ENCODE measurements around the gene CCDC167. TPM values are rescaled to one million over a fixed set of nuclear protein-coding genes. Genes with fewer than 3 reads are reported as not detected.

The CCDC167 gene
- total and polyA plus RNA-seq, 7 donors, result 11.5 to 50.8 (median 15.7) TPM

DNA sequence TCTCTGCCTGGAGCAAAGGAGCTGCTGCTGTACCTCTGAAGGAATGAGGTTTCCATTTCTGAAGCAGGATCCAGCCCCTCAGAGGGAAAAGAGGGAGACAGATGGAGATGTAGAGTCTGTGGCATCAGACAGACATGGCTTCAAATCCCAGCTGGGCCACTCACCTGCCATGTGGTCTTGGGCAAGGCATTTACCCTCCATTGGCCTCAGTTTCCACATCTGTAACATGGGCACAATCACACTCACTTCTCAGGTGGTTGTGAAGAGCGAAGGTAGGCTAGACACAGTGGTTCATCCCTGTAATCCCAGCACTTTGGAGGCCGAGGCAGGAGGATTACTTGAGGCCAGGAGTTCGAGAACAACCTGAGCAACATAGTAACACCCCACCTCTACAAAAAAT lies 32.4 kb upstream of the CCDC167 start:
- H3K36me3 ChIP-seq (ENCODE audit: insufficient read depth in 1 of 2, low read depth in 1 of 2), result no peaks in the 10 kb centered on the region
- H3K27me3 ChIP-seq (ENCODE audit: insufficient read depth in 3 of 3, low read length in 2 of 3), result peaks cover 0 to 80% (median 12%) of the 10 kb centered on the region in 3 donors
- 81 to 93% (median 90%) methylated on average over 3 of the region's 3 CpGs for WGBS, 3 donors
- H3K4me3 ChIP-seq, result no peak overlapping the region
- ATAC-seq (no peak), DNase-seq (no peak)
- H3K27ac ChIP-seq, result no peak overlapping the region
- intact Hi-C loops (cut with DNase I), result no loop called here
- peaks cover 7% of the 10 kb centered on the region for H3K4me1 ChIP-seq
- no peaks in the 10 kb centered on the region for H3K9me3 ChIP-seq
- TF ChIP-seq, protein P1, sequence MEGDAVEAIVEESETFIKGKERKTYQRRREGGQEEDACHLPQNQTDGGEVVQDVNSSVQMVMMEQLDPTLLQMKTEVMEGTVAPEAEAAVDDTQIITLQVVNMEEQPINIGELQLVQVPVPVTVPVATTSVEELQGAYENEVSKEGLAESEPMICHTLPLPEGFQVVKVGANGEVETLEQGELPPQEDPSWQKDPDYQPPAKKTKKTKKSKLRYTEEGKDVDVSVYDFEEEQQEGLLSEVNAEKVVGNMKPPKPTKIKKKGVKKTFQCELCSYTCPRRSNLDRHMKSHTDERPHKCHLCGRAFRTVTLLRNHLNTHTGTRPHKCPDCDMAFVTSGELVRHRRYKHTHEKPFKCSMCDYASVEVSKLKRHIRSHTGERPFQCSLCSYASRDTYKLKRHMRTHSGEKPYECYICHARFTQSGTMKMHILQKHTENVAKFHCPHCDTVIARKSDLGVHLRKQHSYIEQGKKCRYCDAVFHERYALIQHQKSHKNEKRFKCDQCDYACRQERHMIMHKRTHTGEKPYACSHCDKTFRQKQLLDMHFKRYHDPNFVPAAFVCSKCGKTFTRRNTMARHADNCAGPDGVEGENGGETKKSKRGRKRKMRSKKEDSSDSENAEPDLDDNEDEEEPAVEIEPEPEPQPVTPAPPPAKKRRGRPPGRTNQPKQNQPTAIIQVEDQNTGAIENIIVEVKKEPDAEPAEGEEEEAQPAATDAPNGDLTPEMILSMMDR (IDR thresholded peaks at IDR 0.05), result no peak

DNA sequence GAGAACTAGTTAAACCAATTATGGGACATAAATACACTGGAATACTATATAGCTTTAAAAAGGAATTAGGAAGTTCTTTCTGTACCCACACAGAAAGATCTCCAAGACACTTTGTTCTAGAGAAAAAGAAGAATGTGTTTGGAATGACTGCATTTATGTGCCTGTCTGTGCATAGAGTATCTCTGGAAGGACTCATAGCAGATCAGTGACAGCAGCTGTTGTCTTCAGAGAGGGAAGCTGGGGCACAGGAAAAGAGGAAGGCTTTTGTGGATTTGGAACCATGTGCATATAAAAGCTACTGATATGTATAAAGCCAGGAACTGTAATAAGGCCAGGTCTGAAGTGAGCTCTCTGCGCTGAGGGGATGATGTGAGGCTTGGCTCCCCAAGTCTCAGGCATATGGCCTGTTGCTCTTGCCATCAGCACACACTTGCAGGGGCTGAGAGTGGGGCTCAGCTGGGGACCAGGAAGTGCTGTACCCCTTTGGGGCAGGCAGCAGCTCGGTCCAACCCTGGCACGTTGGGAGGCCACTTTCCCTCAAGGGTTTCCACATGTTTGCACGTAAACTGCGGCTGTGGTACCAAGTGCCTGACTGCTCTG lies 31.8 kb upstream of the CCDC167 start:
- WGBS, 3 donors, result 63 to 70% (median 68%) methylated on average over 5 of the region's 5 CpGs
- Histone ChIP-seq H3K36me3 (ENCODE audit: insufficient read depth in 1 of 2, low read depth in 1 of 2) (no peaks in the 10 kb centered on the region), H3K4me3 (no peak overlapping the region), H3K4me1 (peaks cover 7% of the 10 kb centered on the region), H3K27me3 (ENCODE audit: insufficient read depth in 3 of 3, low read length in 2 of 3) (peaks cover 0 to 75% (median 11%) of the 10 kb centered on the region in 3 donors), H3K27ac (no peak overlapping the region), H3K9me3 (no peaks in the 10 kb centered on the region)
- intact Hi-C loops (cut with DNase I), result no loop called here
- DNase-seq (no peak), ATAC-seq (no peak)
- TF ChIP-seq, protein P1 (IDR thresholded peaks at IDR 0.05), result no peak

DNA sequence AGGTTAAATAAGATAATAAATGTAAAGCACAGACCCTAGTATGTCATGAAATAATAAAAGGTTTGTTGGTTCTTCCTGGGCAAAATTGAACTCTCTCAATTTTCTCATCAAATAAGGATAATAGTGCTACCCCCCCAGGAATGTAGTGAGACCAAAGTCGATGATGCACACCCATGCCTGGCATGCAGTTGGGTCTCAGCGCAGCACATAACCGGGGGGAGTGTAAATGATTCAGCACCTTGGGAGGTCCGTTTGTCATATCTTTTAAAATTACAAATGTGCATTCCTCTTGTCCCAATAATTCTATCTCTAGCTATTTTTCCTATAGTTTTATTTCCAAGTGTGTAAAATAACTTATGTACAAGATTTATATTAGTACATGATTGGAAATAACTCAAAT lies 31.3 kb upstream of the CCDC167 start:
- Histone ChIP-seq H3K27me3 (ENCODE audit: insufficient read depth in 3 of 3, low read length in 2 of 3) (peaks cover 0 to 70% (median 8%) of the 10 kb centered on the region in 3 donors), H3K27ac (no peak overlapping the region), H3K36me3 (ENCODE audit: insufficient read depth in 1 of 2, low read depth in 1 of 2) (no peaks in the 10 kb centered on the region), H3K4me1 (peaks cover 3% of the 10 kb centered on the region), H3K9me3 (no peaks in the 10 kb centered on the region), H3K4me3 (no peak overlapping the region)
- TF ChIP-seq, protein P1 (IDR thresholded peaks at IDR 0.05), result no peak
- DNase-seq (no peak), ATAC-seq (no peak)
- WGBS, 3 donors, result 73 to 83% (median 78%) methylated on average over 4 of the region's 4 CpGs
- intact Hi-C loops (cut with DNase I), result no loop called here

DNA sequence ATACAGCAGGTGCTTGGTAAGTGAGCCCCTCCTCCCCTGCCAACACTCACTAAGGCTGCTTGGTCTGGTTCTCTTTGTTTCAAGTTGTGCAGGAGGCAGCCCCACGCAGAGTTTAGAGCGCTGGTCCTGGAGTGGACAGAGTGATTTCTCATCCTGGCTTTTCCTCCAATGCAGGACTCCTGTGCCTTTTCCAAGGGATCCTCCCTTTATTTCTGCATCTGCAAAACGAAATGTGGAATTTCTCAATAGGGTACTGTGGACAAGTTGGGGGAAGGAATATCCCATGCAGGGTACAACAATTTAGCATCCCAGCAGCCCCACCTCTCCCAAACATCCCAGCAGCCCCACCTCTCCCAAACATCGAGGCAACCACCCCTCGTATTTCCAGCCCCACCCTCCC lies 30.6 kb upstream of the CCDC167 start:
- Histone ChIP-seq H3K9me3 (no peaks in the 10 kb centered on the region), H3K4me3 (no peak overlapping the region), H3K36me3 (ENCODE audit: insufficient read depth in 1 of 2, low read depth in 1 of 2) (no peaks in the 10 kb centered on the region), H3K27ac (no peak overlapping the region), H3K27me3 (ENCODE audit: insufficient read depth in 3 of 3, low read length in 2 of 3) (peaks cover 0 to 62% (median 8%) of the 10 kb centered on the region in 3 donors), H3K4me1 (no peaks in the 10 kb centered on the region)
- no peak for ATAC-seq
- intact Hi-C loops (cut with DNase I), result no loop called here
- TF ChIP-seq, protein P1 (IDR thresholded peaks at IDR 0.05), result no peak
- WGBS, 3 donors, result 33 to 42% (median 34%) methylated on average over 5 of the region's 5 CpGs
- DNase-seq, result no peak

DNA sequence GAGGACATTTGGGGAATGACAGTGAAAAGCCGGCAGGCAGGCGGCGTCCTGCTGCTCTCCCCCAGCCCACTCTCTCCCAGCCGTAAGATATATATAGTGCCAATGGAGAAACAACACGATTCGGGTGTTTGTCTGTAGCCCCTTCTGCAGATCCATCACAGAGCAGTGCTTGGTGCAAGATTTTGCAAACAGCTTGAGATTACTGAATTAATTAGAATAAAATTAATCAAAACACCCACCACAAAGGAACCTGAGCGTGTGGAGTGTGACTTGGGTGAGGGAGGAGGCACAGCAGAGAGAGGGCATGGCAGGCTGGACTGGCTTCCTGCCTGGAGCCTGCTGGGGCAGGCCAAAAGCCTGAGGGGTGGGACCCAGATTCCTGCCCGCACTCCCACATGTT lies 28.8 kb upstream of the CCDC167 start:
- no peaks in the 10 kb centered on the region for H3K9me3 ChIP-seq
- ATAC-seq (no peak), DNase-seq (no peak)
- no peaks in the 10 kb centered on the region for H3K4me1 ChIP-seq
- WGBS, 3 donors, result 37 to 41% (median 40%) methylated on average over 8 of the region's 8 CpGs
- peaks cover 0 to 48% (median 3%) of the 10 kb centered on the region in 3 donors for H3K27me3 ChIP-seq (ENCODE audit: insufficient read depth in 3 of 3, low read length in 2 of 3)
- TF ChIP-seq, protein P1 (IDR thresholded peaks at IDR 0.05), result no peak
- no peaks in the 10 kb centered on the region for H3K36me3 ChIP-seq (ENCODE audit: insufficient read depth in 1 of 2, low read depth in 1 of 2)
- intact Hi-C loops (cut with DNase I), result no loop called here
- no peak overlapping the region for H3K27ac ChIP-seq
- H3K4me3 ChIP-seq, result no peak overlapping the region
